Smooth muscle cell (in vitro differentiated cells): ENCODE measurements around the gene REEP3. TPM values are rescaled to one million over a fixed set of nuclear protein-coding genes. Genes with fewer than 3 reads are reported as not detected.

Experiments
- DNase-seq: peaks from one replicate; lab custom pipeline; 2025; ENCODE audit not compliant: unreplicated experiment; lab: John Stamatoyannopoulos, UW
- H2AFZ ChIP-seq: fragments of 200-600 bp; sonication (generic); 2 replicates; pipeline ENCODE4 v1.6.0; 2016; ENCODE audit warnings: antibody characterized with exemption, low read depth, mild to moderate bottlenecking
- H3F3A ChIP-seq: fragments of 200-600 bp; sonication (generic); 2 replicates; pipeline ENCODE4 v1.6.0; 2017; ENCODE audit warnings: antibody characterized with exemption, low read depth
- H3K27ac ChIP-seq: fragments of 200-600 bp; sonication (generic); 2 replicates; pipeline ENCODE4 v1.5.1; 2016; ENCODE audit warnings: low read depth, mild to moderate bottlenecking
- H3K27me3 ChIP-seq: fragments of 200-600 bp; sonication (generic); 2 replicates; pipeline ENCODE4 v1.6.1; 2016; ENCODE audit warnings: low read depth, mild to moderate bottlenecking
- H3K36me3 ChIP-seq: fragments of 200-600 bp; sonication (generic); 2 replicates; pipeline ENCODE4 v1.5.1; 2016; ENCODE audit warnings: low read depth
- H3K4me1 ChIP-seq: fragments of 200-600 bp; sonication (generic); 2 replicates; pipeline ENCODE4 v1.5.1; 2016; ENCODE audit warnings: low read depth
- H3K4me2 ChIP-seq: fragments of 200-600 bp; sonication (generic); 2 replicates; pipeline ENCODE4 v1.6.0; 2016; ENCODE audit warnings: mild to moderate bottlenecking
- H3K4me3 ChIP-seq: fragments of 200-600 bp; sonication (generic); 2 replicates; pipeline ENCODE4 v1.5.1; 2016; ENCODE audit warnings: mild to moderate bottlenecking
- H3K79me2 ChIP-seq: fragments of 200-600 bp; sonication (generic); 2 replicates; pipeline ENCODE4 v1.6.0; 2016; ENCODE audit warnings: low read depth, mild to moderate bottlenecking
- H3K9ac ChIP-seq: fragments of 200-600 bp; sonication (generic); 2 replicates; pipeline ENCODE4 v1.6.0; 2016; ENCODE audit warnings: low read depth
- H3K9me3 ChIP-seq: fragments of 200-600 bp; sonication (generic); replicated peaks from 2 replicates; pipeline ENCODE4 v1.5.1; 2016; ENCODE audit warnings: low read depth
- H4K20me1 ChIP-seq: fragments of 200-600 bp; sonication (generic); 2 replicates; pipeline ENCODE4 v1.6.0; 2016; ENCODE audit warnings: low read depth
- CTCF ChIP-seq: fragments of 200-600 bp; sonication (generic); IDR thresholded peaks from 2 replicates; pipeline ENCODE4 v1.5.1; 2017; ENCODE audit warnings: borderline replicate concordance, mild to moderate bottlenecking, antibody characterized with exemption; ENCODE audit not compliant: insufficient read depth, poor library complexity, severe bottlenecking
- WGBS: methylation state at CpG from one replicate; pipeline ENCODE4 v1.1.7; 2016; ENCODE audit warnings: low lambda C conversion rate; 5-methylcytosine and 5-hydroxymethylcytosine counted together
- polyA plus RNA-seq: library from polyadenylated mRNA; unstranded; fragments of >200 nt; fragmentation: Nextera tagmentation; extraction: Ambion mirVana; gene quantifications from 2 replicates; pipeline ENCODE4 v1.2.1, GENCODE V29; 2016
- total RNA-seq: library from RNA; depleted of rRNA; stranded (reverse); fragments of >200 nt; gene quantifications from 2 replicates; pipeline ENCODE4 v1.2.3, GENCODE V29; 2014

Gene REEP3
- total and polyA plus RNA-seq, 2 experiments from 2014 or later, result 42.3 to 80.4 TPM

GRCh38 chr10:63534723-63535122, 13.5 kb downstream of the REEP3 start:
- H3K36me3 ChIP-seq, result no peaks in the 10 kb centered on the region
- peaks cover 95% of the 10 kb centered on the region for H3K79me2 ChIP-seq
- no peak overlapping the region for H3K4me2 ChIP-seq
- no peaks in the 10 kb centered on the region for H3F3A ChIP-seq
- H3K9ac ChIP-seq, result no peak overlapping the region
- no peak overlapping the region for H3K27ac ChIP-seq
- peaks cover 52% of the 10 kb centered on the region for H4K20me1 ChIP-seq
- TF ChIP-seq CTCF, result no peak
- no peak overlapping the region for H3K4me3 ChIP-seq
- H3K27me3 ChIP-seq, result no peaks in the 10 kb centered on the region
- H2AFZ ChIP-seq, result no peak overlapping the region
- no peaks in the 10 kb centered on the region for H3K9me3 ChIP-seq
- no peaks in the 10 kb centered on the region for H3K4me1 ChIP-seq
- no peak for DNase-seq

GRCh38 chr10:63536698-63537097, 15.5 kb downstream of the REEP3 start:
- DNase-seq, result no peak
- no peaks in the 10 kb centered on the region for H3F3A ChIP-seq
- H3K4me1 ChIP-seq, result no peaks in the 10 kb centered on the region
- TF ChIP-seq CTCF, result no peak
- H3K4me2 ChIP-seq, result no peak overlapping the region
- H3K27me3 ChIP-seq, result no peaks in the 10 kb centered on the region
- H3K4me3 ChIP-seq, result no peak overlapping the region
- no peak overlapping the region for H2AFZ ChIP-seq
- H3K36me3 ChIP-seq, result no peaks in the 10 kb centered on the region
- H3K27ac ChIP-seq, result no peak overlapping the region
- H3K79me2 ChIP-seq, result peaks cover 88% of the 10 kb centered on the region
- peaks cover 34% of the 10 kb centered on the region for H4K20me1 ChIP-seq
- H3K9me3 ChIP-seq, result no peaks in the 10 kb centered on the region
- no peak overlapping the region for H3K9ac ChIP-seq

GRCh38 chr10:63537536-63537935, 16.3 kb downstream of the REEP3 start:
- Histone ChIP-seq H3K4me2 (no peak overlapping the region), H4K20me1 (peaks cover 32% of the 10 kb centered on the region), H3K36me3 (no peaks in the 10 kb centered on the region), H3K79me2 (peaks cover 82% of the 10 kb centered on the region), H3K4me3 (no peak overlapping the region), H3K4me1 (no peaks in the 10 kb centered on the region), H2AFZ (no peak overlapping the region), H3K27me3 (no peaks in the 10 kb centered on the region), H3K9me3 (no peaks in the 10 kb centered on the region), H3F3A (no peaks in the 10 kb centered on the region), H3K27ac (no peak overlapping the region), H3K9ac (no peak overlapping the region)
- no peak for TF ChIP-seq CTCF
- WGBS, result 93% methylated on average over 3 of the region's 3 CpGs
- DNase-seq, result no peak

GRCh38 chr10:63539377-63539776, 18.2 kb downstream of the REEP3 start:
- H3F3A ChIP-seq, result no peaks in the 10 kb centered on the region
- H4K20me1 ChIP-seq, result peaks cover 27% of the 10 kb centered on the region
- H3K4me2 ChIP-seq, result no peak overlapping the region
- TF ChIP-seq CTCF, result no peak
- peaks cover 73% of the 10 kb centered on the region for H3K79me2 ChIP-seq
- peaks cover 6% of the 10 kb centered on the region for H3K4me1 ChIP-seq
- no peaks in the 10 kb centered on the region for H3K36me3 ChIP-seq
- H3K27me3 ChIP-seq, result no peaks in the 10 kb centered on the region
- H3K9ac ChIP-seq, result no peak overlapping the region
- H3K4me3 ChIP-seq, result no peak overlapping the region
- 98% methylated on average over 2 of the region's 2 CpGs for WGBS
- no peak overlapping the region for H3K27ac ChIP-seq
- no peak for DNase-seq
- H2AFZ ChIP-seq, result no peak overlapping the region
- no peaks in the 10 kb centered on the region for H3K9me3 ChIP-seq
